Measurements from ENCODE around the gene GLDN. TPM values are rescaled to one million over a fixed set of nuclear protein-coding genes. Genes with fewer than 3 reads are reported as not detected.
A peak's percentile ranks its signal among the peaks of the same experiment; 100 is the strongest.

The GLDN gene
- total and polyA plus RNA-seq, 2 donors from 2014 or later = 0.71 to 4.0 TPM

- FAIRE-seq = no peak
- no peak for TF ChIP-seq CTCF (IDR thresholded peaks at IDR 0.05; ENCODE audit: borderline replicate concordance, extremely low read depth, insufficient read depth)
- Histone ChIP-seq H3K4me1 (ENCODE audit: control insufficient read depth in 2 of 3, insufficient read depth in 2 of 3, low read depth in 1 of 3, low read length in 3 of 3) (no peaks in the 10 kb centered on the region), H3K9ac (ENCODE audit: low read length in 3 of 3) (no peak overlapping the region), H3K27ac (ENCODE audit: low read depth in 2 of 2, low read length in 2 of 2) (no peak overlapping the region), H3K27me3 (ENCODE audit: control insufficient read depth, insufficient read depth, low read length) (no peaks in the 10 kb centered on the region), H3K9me3 (ENCODE audit: control insufficient read depth in 2 of 3, insufficient read depth in 1 of 3, low read length in 3 of 3) (no peaks in the 10 kb centered on the region), H3K36me3 (ENCODE audit: control insufficient read depth in 2 of 3, insufficient read depth in 3 of 3, low read length in 3 of 3) (no peaks in the 10 kb centered on the region), H3K4me3 (ENCODE audit: low read length in 3 of 3) (no peak overlapping the region)
- intact Hi-C loops (cut with DNase I) = loop anchor here (10.0 kb wide), 1 partner anchor 232 kb away; no protein-coding TSS in a partner anchor
- no peak for DNase-seq
Measured at GRCh38 chr15:51396921-51397320, 55.5 kb downstream of the GLDN start.

GRCh38 chr15:51398626-51399025 lies 57.2 kb downstream of the GLDN start:
- Histone ChIP-seq H3K9me3 (ENCODE audit: control insufficient read depth in 2 of 3, insufficient read depth in 1 of 3, low read length in 3 of 3) (no peaks in the 10 kb centered on the region), H3K27ac (ENCODE audit: low read depth in 2 of 2, low read length in 2 of 2) (no peak overlapping the region), H3K9ac (ENCODE audit: low read length in 3 of 3) (no peak overlapping the region), H3K4me3 (ENCODE audit: low read length in 3 of 3) (no peak overlapping the region), H3K4me1 (ENCODE audit: control insufficient read depth in 2 of 3, insufficient read depth in 2 of 3, low read depth in 1 of 3, low read length in 3 of 3) (no peaks in the 10 kb centered on the region), H3K27me3 (ENCODE audit: control insufficient read depth, insufficient read depth, low read length) (no peaks in the 10 kb centered on the region), H3K36me3 (ENCODE audit: control insufficient read depth in 2 of 3, insufficient read depth in 3 of 3, low read length in 3 of 3) (no peaks in the 10 kb centered on the region)
- intact Hi-C loops (cut with DNase I) = loop anchor here (10.0 kb wide), 1 partner anchor 234 kb away; no protein-coding TSS in a partner anchor
- TF ChIP-seq CTCF (IDR thresholded peaks at IDR 0.05; ENCODE audit: borderline replicate concordance, extremely low read depth, insufficient read depth) = no peak
- DNase-seq = peak in 1 of 5 donors; percentile 4
- FAIRE-seq = no peak

- intact Hi-C loops (cut with DNase I) = no loop called here
- Histone ChIP-seq H3K9ac (ENCODE audit: low read length in 3 of 3) (no peak overlapping the region), H3K4me1 (ENCODE audit: control insufficient read depth in 2 of 3, insufficient read depth in 2 of 3, low read depth in 1 of 3, low read length in 3 of 3) (no peaks in the 10 kb centered on the region)
Measured at GRCh38 chr15:51401051-51401780, 59.8 kb downstream of the GLDN start.

More at GRCh38 chr15:51401051-51401780, 59.8 kb downstream of the GLDN start:
- no peak overlapping the region for H3K4me3 ChIP-seq (ENCODE audit: low read length in 3 of 3)
- FAIRE-seq (no peak), DNase-seq (no peak)
- H3K9me3 ChIP-seq (ENCODE audit: control insufficient read depth in 2 of 3, insufficient read depth in 1 of 3, low read length in 3 of 3) = no peaks in the 10 kb centered on the region
- H3K36me3 ChIP-seq (ENCODE audit: control insufficient read depth in 2 of 3, insufficient read depth in 3 of 3, low read length in 3 of 3) = no peaks in the 10 kb centered on the region
- no peaks in the 10 kb centered on the region for H3K27me3 ChIP-seq (ENCODE audit: control insufficient read depth, insufficient read depth, low read length)
- no peak for TF ChIP-seq CTCF (IDR thresholded peaks at IDR 0.05; ENCODE audit: borderline replicate concordance, extremely low read depth, insufficient read depth)
- H3K27ac ChIP-seq (ENCODE audit: low read depth in 2 of 2, low read length in 2 of 2) = no peak overlapping the region

Data from kidney (tissue), 14 donors.